Measurements from ENCODE around the gene SMAD7.

SMAD7 gene

GRCh38 chr18:48932822-48933510 lies 17.8 kb downstream of the SMAD7 start:
- ChIA-PET POLR2A (interaction anchor here (1.5 to 1.7 kb wide), 3 partner anchors 9 to 23 kb away, joined by 3 to 5 read pairs (median 4); no protein-coding TSS in a partner anchor), CTCF (interaction anchor here (0.5 kb wide), 1 partner anchor 22 kb away, joined by 3 read pairs; no protein-coding TSS in a partner anchor)
- TF ChIP-seq LEF1 (IDR thresholded peaks at IDR 0.05; ENCODE audit: borderline replicate concordance), result no peak
- no peak for TF ChIP-seq CTBP1 (IDR thresholded peaks at IDR 0.05; ENCODE audit: borderline replicate concordance)
- no peak for TF ChIP-seq HDGF (IDR thresholded peaks at IDR 0.05; ENCODE audit: borderline replicate concordance)
- TF ChIP-seq L3MBTL2 (conservative IDR thresholded peaks at IDR 0.05), result no peak
- no peak for TF ChIP-seq BHLHE40 (IDR thresholded peaks at IDR 0.05; ENCODE audit: borderline replicate concordance)
- TF ChIP-seq ZNF384 (IDR thresholded peaks at IDR 0.05), result no peak
- TF ChIP-seq FOXM1 (IDR thresholded peaks at IDR 0.05; ENCODE audit: borderline replicate concordance), result no peak
- no peak for TF ChIP-seq TARDBP (IDR thresholded peaks at IDR 0.05)
- no peak for TF ChIP-seq ELF4 (IDR thresholded peaks at IDR 0.05)
- TF ChIP-seq NFRKB (IDR thresholded peaks at IDR 0.05), result no peak
- no peak for TF ChIP-seq PKNOX1 (IDR thresholded peaks at IDR 0.05)
- TF ChIP-seq FOXA1 (IDR thresholded peaks at IDR 0.05), result no peak
- no peak for TF ChIP-seq SP1 (IDR thresholded peaks at IDR 0.05)
- TF ChIP-seq ARNT (IDR thresholded peaks at IDR 0.05), result no peak
- DNase-seq (ENCODE audit: extremely low spot score), result no peak

DNA sequence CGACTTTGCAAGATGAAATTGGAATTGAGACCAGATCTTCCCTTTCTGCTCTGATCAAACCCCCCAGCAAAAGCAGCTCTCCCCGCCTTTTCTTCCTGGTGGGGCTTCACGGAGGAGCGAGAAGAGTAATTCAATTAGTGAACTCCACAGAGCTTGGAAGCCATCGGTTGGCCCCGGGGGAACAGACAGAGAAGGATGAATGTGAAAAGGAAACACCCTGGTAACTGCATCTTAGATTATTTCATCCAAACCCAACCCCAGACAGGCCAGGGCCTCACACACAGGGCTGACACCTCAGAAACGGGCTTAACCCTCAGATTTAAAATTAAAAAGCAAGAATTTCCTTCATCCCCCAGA lies 18.3 kb downstream of the SMAD7 start:
- DNase-seq (ENCODE audit: extremely low spot score), result no peak
- ChIA-PET POLR2A (interaction anchor here (1.5 to 1.7 kb wide), 3 partner anchors 9 to 23 kb away, joined by 3 to 5 read pairs (median 4); no protein-coding TSS in a partner anchor), CTCF (interaction anchor here (0.5 kb wide), 1 partner anchor 22 kb away, joined by 3 read pairs; no protein-coding TSS in a partner anchor)
- TF ChIP-seq ARNT (IDR thresholded peaks at IDR 0.05) (no peak), CTBP1 (IDR thresholded peaks at IDR 0.05; ENCODE audit: borderline replicate concordance) (no peak), HDGF (IDR thresholded peaks at IDR 0.05; ENCODE audit: borderline replicate concordance) (no peak)

GRCh38 chr18:48931680-48932461 lies 18.9 kb downstream of the SMAD7 start:
- CTCF ChIA-PET, result no interaction called here
- POLR2A ChIA-PET, result interaction anchor here (1.5 to 1.7 kb wide), 3 partner anchors 10 to 24 kb away, joined by 3 to 5 read pairs (median 4); no protein-coding TSS in a partner anchor
- no peak for DNase-seq (ENCODE audit: extremely low spot score)
- TF ChIP-seq PKNOX1 (IDR thresholded peaks at IDR 0.05) (peak; percentile 76), FOXM1 (IDR thresholded peaks at IDR 0.05; ENCODE audit: borderline replicate concordance) (no peak)

- CTCF ChIA-PET, result no interaction called here
- TF ChIP-seq L3MBTL2 (conservative IDR thresholded peaks at IDR 0.05), result no peak
- no peak for TF ChIP-seq FOXK2 (IDR thresholded peaks at IDR 0.05)
- TF ChIP-seq FOXA1 (IDR thresholded peaks at IDR 0.05), result no peak
- no peak for TF ChIP-seq HDGF (IDR thresholded peaks at IDR 0.05; ENCODE audit: borderline replicate concordance)
- TF ChIP-seq SUZ12 (IDR thresholded peaks at IDR 0.05), result no peak
- TF ChIP-seq SP1 (IDR thresholded peaks at IDR 0.05), result no peak
- POLR2A ChIA-PET, result no interaction called here
- no peak for DNase-seq (ENCODE audit: extremely low spot score)
Observed at GRCh38 chr18:48930926-48931325, 19.8 kb downstream of the SMAD7 start.

GRCh38 chr18:48929941-48930713 lies 20.6 kb downstream of the SMAD7 start:
- CTCF ChIA-PET, result interaction anchor here (1.1 kb wide), 1 partner anchor 18 kb away, joined by 5 read pairs; no protein-coding TSS in a partner anchor

More at GRCh38 chr18:48929941-48930713, 20.6 kb downstream of the SMAD7 start:
- no peak for TF ChIP-seq NFRKB (IDR thresholded peaks at IDR 0.05)
- no peak for TF ChIP-seq TARDBP (IDR thresholded peaks at IDR 0.05)
- TF ChIP-seq PKNOX1 (IDR thresholded peaks at IDR 0.05), result no peak
- TF ChIP-seq HDGF (IDR thresholded peaks at IDR 0.05; ENCODE audit: borderline replicate concordance), result no peak
- no peak for TF ChIP-seq FOXA1 (IDR thresholded peaks at IDR 0.05)
- TF ChIP-seq FOXM1 (IDR thresholded peaks at IDR 0.05; ENCODE audit: borderline replicate concordance), result no peak
- TF ChIP-seq FOXK2 (IDR thresholded peaks at IDR 0.05), result no peak
- TF ChIP-seq L3MBTL2 (conservative IDR thresholded peaks at IDR 0.05), result no peak
- TF ChIP-seq ELF4 (IDR thresholded peaks at IDR 0.05), result no peak
- TF ChIP-seq SUZ12 (IDR thresholded peaks at IDR 0.05), result no peak
- no peak for TF ChIP-seq ZNF384 (IDR thresholded peaks at IDR 0.05)
- TF ChIP-seq CTBP1 (IDR thresholded peaks at IDR 0.05; ENCODE audit: borderline replicate concordance), result no peak
- no peak for TF ChIP-seq ARNT (IDR thresholded peaks at IDR 0.05)
- TF ChIP-seq SP1 (IDR thresholded peaks at IDR 0.05), result no peak
- no peak for TF ChIP-seq BHLHE40 (IDR thresholded peaks at IDR 0.05; ENCODE audit: borderline replicate concordance)
- TF ChIP-seq LEF1 (IDR thresholded peaks at IDR 0.05; ENCODE audit: borderline replicate concordance), result no peak
- POLR2A ChIA-PET, result interaction anchor here (1.6 kb wide), 1 partner anchor 82 kb away, joined by 3 read pairs; no protein-coding TSS in a partner anchor
- no peak for DNase-seq (ENCODE audit: extremely low spot score)
